CD4-positive, alpha-beta T cell (primary cell): ENCODE data around the gene STK32B. TPM values are rescaled to one million over a fixed set of nuclear protein-coding genes. Genes with fewer than 3 reads are reported as not detected.

ENCODE experiments used
- ATAC-seq: fragments of 200-7000 bp; cut with Tn5 transposase; one replicate; pipeline ENCODE4 v1.10.0; 2022; ENCODE audit warnings: mild to moderate bottlenecking; ENCODE audit not compliant: poor library complexity
- CTCF ChIA-PET: fragments of 350-600 bp; sonication (Branson Sonifier 250); formaldehyde crosslinking; loops from one replicate; lab custom pipeline; 2021; ENCODE audit warnings: antibody characterized with exemption, inconsistent platforms; lab: Charles Lee
- POLR2A ChIA-PET: fragments of 350-600 bp; sonication (Branson Sonifier 250); formaldehyde crosslinking; loops from one replicate; lab custom pipeline; 2021; ENCODE audit warnings: antibody characterized with exemption, inconsistent platforms; lab: Charles Lee
- DNase-seq, 14 experiments: peaks; one replicate each; pipeline ENCODE4 v3.0.0-alpha.2; 2013 to 2020; ENCODE audit warnings: mixed read lengths in 2 of 14
- H3K27ac ChIP-seq, 2 donors: one replicate each; pipeline versions ENCODE4 v1.5.1 to v1.7.0; 2013; ENCODE audit warnings: low read length in 2 of 2, low read depth in 1 of 2, mild to moderate bottlenecking in 1 of 2
- H3K27me3 ChIP-seq, 2 experiments: 1 replicate in 1 of 2; 2 replicates in 1 of 2; pipeline versions ENCODE4 v1.6.1 to v1.7.0; 2013; ENCODE audit warnings: low read length in 2 of 2, control low read depth in 1 of 2, mild to moderate bottlenecking in 1 of 2, moderate library complexity in 1 of 2; ENCODE audit not compliant: insufficient read depth in 2 of 2, control insufficient read depth in 1 of 2
- H3K36me3 ChIP-seq: one replicate; pipeline ENCODE4 v1.6.1; 2013; ENCODE audit warnings: low read length, control low read depth; ENCODE audit not compliant: insufficient read depth
- H3K4me1 ChIP-seq: one replicate; pipeline ENCODE4 v1.6.1; 2013; ENCODE audit warnings: low read length, control low read depth; ENCODE audit not compliant: insufficient read depth
- H3K4me3 ChIP-seq: one replicate; pipeline ENCODE4 v1.5.1; 2013; ENCODE audit warnings: mild to moderate bottlenecking, low read length, moderate library complexity
- H3K9me3 ChIP-seq, 2 experiments: 1 replicate in 1 of 2; 2 replicates in 1 of 2; pipeline versions ENCODE4 v1.6.1 to v1.7.0; 2013; ENCODE audit warnings: low read length in 2 of 2, mild to moderate bottlenecking in 2 of 2, control low read depth in 1 of 2, moderate library complexity in 1 of 2; ENCODE audit not compliant: control insufficient read depth in 1 of 2, insufficient read depth in 1 of 2
- H3K27ac Mint-ChIP-seq: one replicate; pipeline ENCODE4 v1.8.0; 2020; ENCODE audit warnings: mixed read lengths
- H3K27me3 Mint-ChIP-seq: one replicate; pipeline ENCODE4 v1.8.0; 2021; ENCODE audit warnings: mixed read lengths
- H3K36me3 Mint-ChIP-seq: one replicate; pipeline ENCODE4 v1.8.0; 2021; ENCODE audit warnings: low read depth, mixed read lengths
- H3K4me1 Mint-ChIP-seq: one replicate; pipeline ENCODE4 v1.8.0; 2021; ENCODE audit warnings: low read depth, mixed read lengths
- H3K4me3 Mint-ChIP-seq: one replicate; pipeline ENCODE4 v1.8.0; 2020; ENCODE audit warnings: mild to moderate bottlenecking, mixed read lengths
- H3K9me3 Mint-ChIP-seq: one replicate; pipeline ENCODE4 v1.8.0; 2020; ENCODE audit warnings: mixed read lengths
- intact Hi-C, 2 experiments: fragments of 100-400 bp; cut with DNase I in 1 of 2; cut with micrococcal nuclease in 1 of 2; formaldehyde crosslinking; loops; one replicate each; pipeline versions ENCODE4 v1.15.1 to v1.9.0; 2023 to 2025; cut with DNase I, micrococcal nuclease
- total RNA-seq, 174 experiments: library from RNA in 2 of 174; stranded (reverse) in 2 of 174; gene quantifications; one replicate each; pipeline ENCODE4 v1.2.3 and lab custom pipeline; 2021 to 2026
- TF ChIP-seq, protein P1 (sequence below): fragments of 200-600 bp; IDR thresholded peaks from one replicate; pipeline ENCODE4 v1.8.0; 2022; ENCODE audit warnings: antibody characterized with exemption, mild to moderate bottlenecking

The STK32B gene
- total RNA-seq, 2 experiments from 2014 or later: not detected

DNA sequence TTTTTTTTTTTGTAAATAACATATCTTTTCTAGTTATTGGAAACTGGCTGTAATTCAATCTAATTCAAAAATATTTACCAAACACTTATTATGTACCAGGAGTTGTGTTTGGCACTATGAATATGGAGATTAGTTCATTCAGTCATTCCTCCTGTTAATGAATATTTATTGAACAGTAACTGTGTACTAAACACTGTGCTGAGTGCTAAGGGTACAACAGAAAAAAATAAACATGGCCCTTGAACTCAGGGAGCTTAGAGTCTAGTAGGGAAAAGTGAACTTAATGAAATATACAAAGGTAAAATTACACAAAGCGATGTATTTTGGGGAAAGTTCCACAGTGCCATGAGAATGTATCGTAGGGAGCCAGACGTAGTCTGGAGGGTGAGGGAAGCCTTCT is 87.1 kb downstream of the STK32B start:
- no peaks in the 10 kb centered on the region for H3K4me1 ChIP-seq
- POLR2A ChIA-PET: no interaction called here
- ATAC-seq: no peak

DNA sequence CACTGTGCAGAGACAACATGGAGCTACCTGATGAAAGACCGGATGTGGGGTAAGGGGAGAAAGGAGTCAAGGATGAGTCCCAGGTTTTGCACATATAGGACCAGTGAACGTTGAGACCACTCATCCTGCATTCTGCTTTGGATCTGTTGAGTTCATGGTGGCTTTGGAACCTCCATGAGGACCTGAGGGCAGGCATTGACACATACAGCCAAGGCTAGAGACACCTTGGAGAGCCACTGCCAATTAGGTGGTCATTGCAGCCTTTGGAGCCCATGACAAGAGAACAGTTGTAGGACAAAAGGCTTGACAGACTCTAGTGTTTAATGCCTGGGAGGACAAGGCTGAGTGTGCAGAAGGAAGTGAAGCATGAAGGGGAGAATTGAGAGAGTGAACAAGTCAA is 87.9 kb downstream of the STK32B start:
- TF ChIP-seq, protein P1, sequence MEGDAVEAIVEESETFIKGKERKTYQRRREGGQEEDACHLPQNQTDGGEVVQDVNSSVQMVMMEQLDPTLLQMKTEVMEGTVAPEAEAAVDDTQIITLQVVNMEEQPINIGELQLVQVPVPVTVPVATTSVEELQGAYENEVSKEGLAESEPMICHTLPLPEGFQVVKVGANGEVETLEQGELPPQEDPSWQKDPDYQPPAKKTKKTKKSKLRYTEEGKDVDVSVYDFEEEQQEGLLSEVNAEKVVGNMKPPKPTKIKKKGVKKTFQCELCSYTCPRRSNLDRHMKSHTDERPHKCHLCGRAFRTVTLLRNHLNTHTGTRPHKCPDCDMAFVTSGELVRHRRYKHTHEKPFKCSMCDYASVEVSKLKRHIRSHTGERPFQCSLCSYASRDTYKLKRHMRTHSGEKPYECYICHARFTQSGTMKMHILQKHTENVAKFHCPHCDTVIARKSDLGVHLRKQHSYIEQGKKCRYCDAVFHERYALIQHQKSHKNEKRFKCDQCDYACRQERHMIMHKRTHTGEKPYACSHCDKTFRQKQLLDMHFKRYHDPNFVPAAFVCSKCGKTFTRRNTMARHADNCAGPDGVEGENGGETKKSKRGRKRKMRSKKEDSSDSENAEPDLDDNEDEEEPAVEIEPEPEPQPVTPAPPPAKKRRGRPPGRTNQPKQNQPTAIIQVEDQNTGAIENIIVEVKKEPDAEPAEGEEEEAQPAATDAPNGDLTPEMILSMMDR: no peak
- no peaks in the 10 kb centered on the region for H3K4me1 Mint-ChIP-seq
- intact Hi-C loops: no loop called here
- Histone ChIP-seq H3K4me3 (no peak overlapping the region), H3K36me3 (no peaks in the 10 kb centered on the region), H3K27me3 (no peaks in the 10 kb centered on the region), H3K4me1 (no peaks in the 10 kb centered on the region), H3K27ac (no peak overlapping the region), H3K9me3 (no peaks in the 10 kb centered on the region)
- H3K27me3 Mint-ChIP-seq: no peaks in the 10 kb centered on the region
- ChIA-PET POLR2A (no interaction called here), CTCF (no interaction called here)
- no peaks in the 10 kb centered on the region for H3K9me3 Mint-ChIP-seq
- no peak for DNase-seq
- no peak for ATAC-seq
- no peak overlapping the region for H3K27ac Mint-ChIP-seq
- H3K36me3 Mint-ChIP-seq: no peaks in the 10 kb centered on the region
- no peak overlapping the region for H3K4me3 Mint-ChIP-seq

More for the DNA sequence above, 87.1 kb downstream of the STK32B start:
- no peak overlapping the region for H3K27ac ChIP-seq
- no peaks in the 10 kb centered on the region for H3K36me3 ChIP-seq
- CTCF ChIA-PET: no interaction called here
- H3K27me3 Mint-ChIP-seq: no peaks in the 10 kb centered on the region
- intact Hi-C loops: no loop called here
- H3K4me3 Mint-ChIP-seq: no peak overlapping the region
- TF ChIP-seq, protein P1: no peak
- H3K9me3 Mint-ChIP-seq: no peaks in the 10 kb centered on the region
- no peak overlapping the region for H3K4me3 ChIP-seq
- no peaks in the 10 kb centered on the region for H3K36me3 Mint-ChIP-seq
- no peaks in the 10 kb centered on the region for H3K27me3 ChIP-seq
- no peak overlapping the region for H3K27ac Mint-ChIP-seq
- H3K4me1 Mint-ChIP-seq: no peaks in the 10 kb centered on the region
- no peak for DNase-seq
- no peaks in the 10 kb centered on the region for H3K9me3 ChIP-seq

DNA sequence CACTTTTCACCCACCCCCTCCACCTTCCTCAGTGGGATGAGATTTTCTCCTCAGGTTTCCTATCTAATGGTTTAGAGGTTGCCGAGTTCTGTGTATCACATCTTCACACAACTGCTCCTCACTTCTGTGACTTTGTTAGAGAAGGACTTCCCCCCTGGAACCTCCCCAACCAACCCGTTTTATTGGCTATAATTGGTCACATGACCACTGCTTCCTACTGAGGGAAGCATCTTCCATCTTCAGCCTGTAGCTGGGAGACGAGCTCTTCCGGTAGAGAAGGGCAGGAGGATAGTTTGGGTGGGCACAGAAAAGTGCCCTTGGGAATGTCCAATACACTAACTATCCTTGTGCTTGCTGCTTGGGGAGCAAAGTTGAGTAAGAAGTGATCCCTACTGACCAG is 90.5 kb downstream of the STK32B start:
- Mint-ChIP-seq H3K27ac (no peak overlapping the region), H3K36me3 (no peaks in the 10 kb centered on the region), H3K4me3 (no peak overlapping the region), H3K9me3 (no peaks in the 10 kb centered on the region), H3K27me3 (no peaks in the 10 kb centered on the region), H3K4me1 (no peaks in the 10 kb centered on the region)
- no peaks in the 10 kb centered on the region for H3K27me3 ChIP-seq
- ChIA-PET POLR2A (no interaction called here), CTCF (no interaction called here)
- ATAC-seq (no peak), DNase-seq (no peak)
- no peaks in the 10 kb centered on the region for H3K36me3 ChIP-seq
- H3K4me1 ChIP-seq: no peaks in the 10 kb centered on the region
- H3K9me3 ChIP-seq: no peaks in the 10 kb centered on the region
- TF ChIP-seq, protein P1: no peak
- no peak overlapping the region for H3K27ac ChIP-seq
- H3K4me3 ChIP-seq: no peak overlapping the region
- intact Hi-C loops: no loop called here
